ENCODE measurements around the gene ABL1.

GRCh38 chr9:130871395-130872062, 36.5 kb downstream of the ABL1 start:
- TF ChIP-seq, protein P1, sequence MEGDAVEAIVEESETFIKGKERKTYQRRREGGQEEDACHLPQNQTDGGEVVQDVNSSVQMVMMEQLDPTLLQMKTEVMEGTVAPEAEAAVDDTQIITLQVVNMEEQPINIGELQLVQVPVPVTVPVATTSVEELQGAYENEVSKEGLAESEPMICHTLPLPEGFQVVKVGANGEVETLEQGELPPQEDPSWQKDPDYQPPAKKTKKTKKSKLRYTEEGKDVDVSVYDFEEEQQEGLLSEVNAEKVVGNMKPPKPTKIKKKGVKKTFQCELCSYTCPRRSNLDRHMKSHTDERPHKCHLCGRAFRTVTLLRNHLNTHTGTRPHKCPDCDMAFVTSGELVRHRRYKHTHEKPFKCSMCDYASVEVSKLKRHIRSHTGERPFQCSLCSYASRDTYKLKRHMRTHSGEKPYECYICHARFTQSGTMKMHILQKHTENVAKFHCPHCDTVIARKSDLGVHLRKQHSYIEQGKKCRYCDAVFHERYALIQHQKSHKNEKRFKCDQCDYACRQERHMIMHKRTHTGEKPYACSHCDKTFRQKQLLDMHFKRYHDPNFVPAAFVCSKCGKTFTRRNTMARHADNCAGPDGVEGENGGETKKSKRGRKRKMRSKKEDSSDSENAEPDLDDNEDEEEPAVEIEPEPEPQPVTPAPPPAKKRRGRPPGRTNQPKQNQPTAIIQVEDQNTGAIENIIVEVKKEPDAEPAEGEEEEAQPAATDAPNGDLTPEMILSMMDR (IDR thresholded peaks at IDR 0.05; ENCODE audit: low read length), result no peak
- no peak for TF ChIP-seq EZH2 (IDR thresholded peaks at IDR 0.05; ENCODE audit: borderline replicate concordance, low read length)

Data from OCI-LY1 (cell line).